Stimulated activated CD4-positive, alpha-beta T cell treated with anti-CD3 and anti-CD28 coated beads, Interleukin-4, amount 100 ng/mL, for 24 hours (primary cell): ENCODE results near the gene DCTN3.
"Not testable (repeated sequence)": the region's sequence is repeated elsewhere in the genome, so short reads cannot be mapped to it uniquely, and the experiment has no call there.

Source experiments
- DNase-seq: peaks from one replicate; pipeline ENCODE4 v3.0.0-alpha.2; 2020

Gene DCTN3

GRCh38 chr9:34646211-34647083 is 26.2 kb upstream of the DCTN3 start, which contains the start of gene GALT:
Gene GALT (plus strand): TSS chr9:34646675. CDS start chr9:34646705, 30 bp downstream.
- peak; percentile 98 for DNase-seq

GRCh38 chr9:34644766-34645314 is 24.5 kb upstream of the DCTN3 start:
- DNase-seq = no peak

DNA sequence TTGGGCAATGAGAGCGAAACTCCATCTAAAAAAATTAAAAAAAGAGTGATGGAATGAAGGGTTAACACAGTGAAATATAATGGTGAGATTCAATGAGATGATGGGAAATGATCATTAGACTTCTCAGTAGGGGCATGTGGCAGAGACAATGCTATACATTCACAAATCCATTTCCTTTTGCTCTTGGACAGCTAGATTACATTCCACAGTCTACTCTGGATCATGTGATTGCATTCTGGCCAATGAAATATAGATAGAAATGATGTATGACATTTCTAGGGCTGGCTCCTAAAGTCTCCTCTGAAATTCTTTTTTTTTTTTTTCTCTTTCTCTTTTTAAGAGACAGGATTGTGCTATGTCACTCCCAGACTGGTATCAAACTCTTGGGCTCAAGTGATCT is 22.4 kb upstream of the DCTN3 start:
- no peak for DNase-seq

DNA sequence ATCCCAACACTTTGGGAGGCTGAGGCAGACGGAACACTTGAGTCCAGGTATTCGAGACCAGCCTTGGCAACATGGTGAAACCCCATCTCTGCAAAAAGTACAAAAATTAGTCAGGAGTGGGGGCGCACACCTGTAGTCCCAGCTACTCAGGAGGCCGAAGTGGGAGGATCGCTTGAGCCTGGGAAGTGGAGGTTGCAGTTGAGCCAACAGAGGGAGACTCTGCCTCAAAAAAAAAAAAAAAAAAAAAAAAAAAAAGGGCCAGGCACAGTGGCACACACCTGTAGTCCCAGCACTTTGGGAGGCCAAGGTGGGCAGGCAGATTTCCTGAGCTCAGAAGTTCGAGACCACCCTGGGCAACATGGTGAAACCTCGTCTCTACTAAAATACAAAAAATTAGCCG is 19.0 kb upstream of the DCTN3 start:
- DNase-seq = not testable (repeated sequence)

- no peak for DNase-seq
Measured at GRCh38 chr9:34638138-34638445, 17.8 kb upstream of the DCTN3 start.

GRCh38 chr9:34637356-34638137 is 17.3 kb upstream of the DCTN3 start, which contains the start of gene SIGMAR1:
Gene SIGMAR1 (minus strand): TSS chr9:34637787. CDS start chr9:34637697, 90 bp downstream.
- DNase-seq = peak; percentile 94

GRCh38 chr9:34636791-34637355 is 16.6 kb upstream of the DCTN3 start:
- DNase-seq = peak; percentile 45

DNA sequence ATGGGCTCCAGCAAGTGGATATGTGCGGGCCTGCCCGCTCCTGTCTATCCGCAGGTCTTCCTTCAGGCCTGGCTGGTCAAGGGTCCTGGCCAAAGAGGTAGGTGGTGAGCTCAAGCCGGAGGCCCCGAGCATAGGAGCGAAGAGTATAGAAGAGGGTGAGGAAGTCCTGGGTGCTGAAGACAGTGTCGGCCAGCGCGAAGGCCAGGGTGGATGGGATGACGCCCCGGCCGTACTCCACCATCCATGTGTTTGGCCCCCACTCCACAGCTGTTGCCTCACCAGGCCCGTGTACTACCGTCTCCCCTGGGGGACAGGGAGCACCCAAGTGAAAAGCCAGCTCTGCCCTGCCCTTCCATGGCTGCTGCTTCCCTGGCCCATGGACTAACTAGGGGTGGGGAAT is 15.3 kb upstream of the DCTN3 start:
- no peak for DNase-seq

DNA sequence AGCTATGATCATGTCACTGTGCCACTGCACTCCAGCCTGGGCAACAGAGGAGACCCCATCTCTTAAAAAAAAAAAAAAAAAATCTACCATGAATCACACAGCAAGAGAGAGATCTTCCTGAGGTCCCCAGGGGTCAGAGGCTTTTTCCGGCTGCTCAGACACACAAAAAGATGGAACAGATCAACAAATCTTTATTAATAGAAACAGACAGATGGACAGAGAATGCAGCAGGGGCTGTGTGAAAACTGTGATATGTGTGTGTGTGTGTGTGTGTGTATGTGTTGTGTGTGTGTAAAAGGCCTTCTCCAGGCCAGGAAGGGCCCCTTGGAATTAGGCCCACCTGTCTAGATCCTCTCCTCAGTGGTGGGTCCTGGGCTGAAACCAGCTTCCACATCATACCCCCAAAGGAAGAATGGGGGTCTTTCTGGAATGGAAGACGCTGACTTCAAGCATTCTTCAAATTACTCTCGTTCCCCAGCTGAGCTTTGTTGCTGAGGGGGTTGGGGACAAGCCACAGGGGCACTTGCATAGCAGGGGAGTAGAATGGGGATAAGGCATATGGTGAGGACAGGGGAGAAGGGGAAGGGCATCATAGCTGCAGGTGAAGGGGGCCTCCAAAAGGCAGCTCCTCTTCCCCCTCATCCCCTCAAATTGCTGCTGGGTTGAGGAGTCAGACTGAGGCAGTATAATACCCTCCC is 14.4 kb upstream of the DCTN3 start:
- DNase-seq = no peak

DNA sequence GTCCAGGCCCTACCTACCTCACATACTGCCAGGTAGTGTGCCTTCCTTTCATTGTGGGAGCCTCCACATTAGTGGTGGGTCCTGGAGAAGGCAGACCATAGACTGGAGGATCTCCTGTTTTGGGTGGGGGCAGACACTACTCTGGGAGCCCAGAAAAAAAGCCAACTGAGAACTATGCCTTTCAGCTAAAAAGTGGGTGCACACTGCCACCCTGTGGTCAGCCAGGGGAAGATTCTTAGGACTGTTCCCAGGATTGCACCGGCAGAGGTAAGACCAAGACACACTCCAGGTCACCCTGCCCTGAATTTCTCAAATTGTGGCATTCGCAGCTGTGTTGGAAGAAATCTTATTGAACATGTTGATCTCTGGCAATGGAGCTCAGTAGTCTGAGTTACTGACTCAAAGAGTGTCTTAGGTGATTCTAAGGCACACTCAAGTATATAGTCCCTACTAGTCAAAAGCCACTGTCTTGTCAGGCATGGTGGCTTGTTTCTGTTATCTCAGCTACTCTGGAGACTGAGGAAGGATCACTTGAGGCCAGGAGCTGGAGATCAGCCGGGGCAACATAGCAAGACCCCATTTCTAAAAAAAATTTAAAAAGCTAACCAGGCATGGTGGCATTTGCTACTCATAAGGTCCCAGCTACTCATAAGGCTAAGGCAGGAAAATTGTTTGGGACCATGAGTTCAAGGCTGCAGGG is 13.7 kb upstream of the DCTN3 start:
- peak; percentile 78 for DNase-seq

DNA sequence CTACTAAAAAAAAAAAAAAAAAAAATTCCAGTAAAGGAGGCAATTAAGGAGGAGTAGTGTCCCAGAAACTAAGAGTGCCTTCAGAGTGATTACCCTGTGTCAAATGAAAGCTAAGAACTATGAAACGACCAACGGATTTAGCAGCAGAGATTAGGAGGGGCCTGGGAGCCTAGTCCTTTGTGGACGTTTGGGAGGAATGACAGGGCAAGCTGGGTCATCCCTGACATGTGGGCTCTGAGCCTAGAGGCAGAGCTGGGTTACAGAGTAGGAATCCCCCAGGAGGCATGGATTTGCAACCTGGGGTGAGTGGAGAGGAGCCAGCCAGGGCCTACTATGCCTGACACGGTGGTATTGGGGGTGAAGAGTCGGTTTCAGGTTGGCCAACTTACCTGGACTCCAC is 12.9 kb upstream of the DCTN3 start:
- DNase-seq = no peak

GRCh38 chr9:34630402-34631154 is 10.3 kb upstream of the DCTN3 start:
- DNase-seq = no peak

DNA sequence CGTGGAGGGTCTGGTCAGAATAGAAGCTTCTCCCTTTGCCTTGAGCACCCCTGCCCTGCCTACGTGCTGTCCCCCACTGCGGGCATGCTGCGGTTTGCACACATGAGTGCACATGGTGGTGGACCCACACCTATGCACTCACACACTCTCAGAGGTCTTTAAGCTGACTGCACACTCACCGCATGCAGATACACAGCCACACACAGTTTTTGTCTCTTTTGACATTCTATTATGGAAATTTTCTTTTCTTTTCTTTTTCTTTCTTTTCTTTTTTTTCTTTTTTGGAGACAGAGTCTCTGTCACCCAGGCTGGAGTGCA is 9.2 kb upstream of the DCTN3 start:
- no peak for DNase-seq

DNA sequence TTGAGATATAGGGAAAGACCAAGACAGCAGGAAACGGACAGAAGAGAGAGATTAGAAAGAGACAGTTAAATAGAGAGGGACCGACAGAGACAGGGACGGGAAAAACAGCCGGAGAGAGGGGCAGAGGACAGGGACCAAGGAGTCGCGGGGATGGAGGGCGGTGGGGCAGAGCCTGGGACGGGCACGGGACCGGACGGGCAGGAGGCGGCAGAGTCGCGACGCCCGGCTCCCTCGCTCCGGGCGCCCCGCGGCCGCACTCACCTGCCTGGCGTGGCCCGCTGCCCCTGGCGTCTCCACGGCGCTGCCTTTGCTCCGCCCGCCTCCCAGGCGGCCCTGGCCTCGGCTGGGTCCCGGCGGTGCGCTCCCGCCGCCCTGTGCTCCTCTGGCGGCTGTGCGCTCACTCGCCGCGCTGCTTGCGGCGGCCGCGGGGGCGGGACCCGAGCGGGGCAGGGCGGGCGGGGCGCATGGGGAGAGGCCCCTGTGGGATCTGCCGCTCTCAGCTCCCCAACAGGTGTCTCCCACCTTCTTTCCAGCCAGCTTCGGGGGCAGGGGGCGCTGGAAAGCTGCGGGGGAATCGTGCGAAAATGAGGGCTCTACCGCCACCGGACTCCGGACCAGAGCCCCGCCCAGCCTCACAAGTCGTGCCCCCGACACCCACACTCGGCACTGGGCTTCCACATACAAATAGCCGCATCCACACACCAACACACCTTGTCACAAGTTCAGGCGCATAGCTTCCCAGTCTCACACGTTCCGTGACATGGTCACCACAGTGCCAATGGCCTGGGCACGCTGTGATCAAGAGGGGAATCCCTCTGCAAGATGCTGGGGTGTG is 8.6 kb upstream of the DCTN3 start, which contains the start of gene ARID3C:
Gene ARID3C (minus strand): TSS at position 411 of the 835 bp plus-strand sequence. CDS start 1,052 bp downstream, outside the sequence.
- peak; percentile 44 for DNase-seq

DNA sequence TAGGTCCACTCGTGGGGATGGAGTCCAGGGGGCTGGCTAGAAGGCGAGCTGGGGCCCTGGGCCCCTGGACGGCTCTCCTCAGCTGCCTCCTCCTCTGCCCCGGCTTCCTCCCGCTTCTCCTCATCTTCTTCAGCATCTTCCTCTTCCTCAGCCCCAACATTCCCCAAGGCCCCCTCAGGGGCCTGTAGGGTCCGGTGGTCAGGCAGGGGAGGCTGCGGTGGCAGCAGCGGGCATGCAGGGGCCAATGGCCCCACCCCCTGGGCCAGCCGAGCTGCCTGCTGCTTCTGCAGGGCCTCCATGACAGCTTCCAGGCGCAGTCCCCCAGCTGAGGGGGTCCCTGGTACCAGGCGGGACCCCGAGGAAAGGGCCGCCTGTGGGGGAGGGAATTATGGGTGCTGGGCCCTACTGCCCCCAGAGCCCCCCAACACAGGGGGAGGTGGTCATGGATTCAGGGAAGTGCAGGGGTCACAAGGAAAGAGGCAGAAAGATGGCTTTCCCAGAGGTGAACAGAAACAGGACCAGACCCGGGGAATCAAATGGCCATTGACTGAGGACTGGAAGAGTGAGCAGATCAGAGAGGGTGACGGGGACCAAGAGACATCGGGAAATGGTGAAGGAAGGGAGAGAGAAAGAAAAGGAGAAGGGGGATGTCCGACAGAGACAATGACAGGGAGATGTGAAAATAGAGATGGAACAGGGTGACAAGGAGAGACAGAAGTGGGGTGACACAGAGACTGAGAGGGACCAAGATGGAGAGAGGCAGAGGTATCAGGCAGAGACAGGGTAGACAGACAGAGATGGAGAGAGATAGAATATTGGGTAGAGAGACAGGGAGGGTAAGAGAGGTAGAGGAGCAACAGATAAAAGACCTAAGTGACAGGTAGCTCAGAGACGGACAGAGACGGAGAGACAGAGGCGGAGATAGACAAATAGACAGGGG is 7.7 kb upstream of the DCTN3 start:
- no peak for DNase-seq

DNA sequence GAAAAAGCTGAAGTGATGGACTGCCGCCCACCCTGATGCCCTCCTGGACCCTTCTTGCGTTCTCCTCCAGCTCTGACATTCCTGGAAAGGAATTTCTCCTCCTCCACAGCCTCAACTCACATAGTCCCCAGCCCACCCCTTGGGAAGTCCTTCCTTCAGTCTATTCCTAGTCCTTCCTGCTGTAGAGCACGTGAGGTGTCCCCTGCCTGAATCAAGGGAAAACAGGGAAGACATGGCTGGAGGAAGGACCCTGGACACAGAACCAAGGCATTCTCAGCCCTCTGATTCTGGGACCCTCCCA is 4.8 kb upstream of the DCTN3 start:
- DNase-seq = no peak

- DNase-seq = no peak
Measured at GRCh38 chr9:34624475-34625185, 4.3 kb upstream of the DCTN3 start.

GRCh38 chr9:34623374-34624235 is 3.3 kb upstream of the DCTN3 start:
- DNase-seq = no peak
